ENCODE measurements around the gene SLC27A6.
A peak's percentile ranks its signal among the peaks of the same experiment; 100 is the strongest.

SLC27A6 gene

GRCh38 chr5:129014185-129014584 lies 48.9 kb downstream of the SLC27A6 start:
- H3K36me3 Mint-ChIP-seq (ENCODE audit: low read depth), result no peaks in the 10 kb centered on the region
- H3K4me3 Mint-ChIP-seq, result no peak overlapping the region
- no peaks in the 10 kb centered on the region for H3K9me3 Mint-ChIP-seq
- no peaks in the 10 kb centered on the region for H3K4me1 Mint-ChIP-seq
- H3K27ac Mint-ChIP-seq, result no peak overlapping the region
- peaks cover 3% of the 10 kb centered on the region for H3K27me3 Mint-ChIP-seq (ENCODE audit: low read depth, poor library complexity)
- no peak for DNase-seq
- TF ChIP-seq, protein P1, sequence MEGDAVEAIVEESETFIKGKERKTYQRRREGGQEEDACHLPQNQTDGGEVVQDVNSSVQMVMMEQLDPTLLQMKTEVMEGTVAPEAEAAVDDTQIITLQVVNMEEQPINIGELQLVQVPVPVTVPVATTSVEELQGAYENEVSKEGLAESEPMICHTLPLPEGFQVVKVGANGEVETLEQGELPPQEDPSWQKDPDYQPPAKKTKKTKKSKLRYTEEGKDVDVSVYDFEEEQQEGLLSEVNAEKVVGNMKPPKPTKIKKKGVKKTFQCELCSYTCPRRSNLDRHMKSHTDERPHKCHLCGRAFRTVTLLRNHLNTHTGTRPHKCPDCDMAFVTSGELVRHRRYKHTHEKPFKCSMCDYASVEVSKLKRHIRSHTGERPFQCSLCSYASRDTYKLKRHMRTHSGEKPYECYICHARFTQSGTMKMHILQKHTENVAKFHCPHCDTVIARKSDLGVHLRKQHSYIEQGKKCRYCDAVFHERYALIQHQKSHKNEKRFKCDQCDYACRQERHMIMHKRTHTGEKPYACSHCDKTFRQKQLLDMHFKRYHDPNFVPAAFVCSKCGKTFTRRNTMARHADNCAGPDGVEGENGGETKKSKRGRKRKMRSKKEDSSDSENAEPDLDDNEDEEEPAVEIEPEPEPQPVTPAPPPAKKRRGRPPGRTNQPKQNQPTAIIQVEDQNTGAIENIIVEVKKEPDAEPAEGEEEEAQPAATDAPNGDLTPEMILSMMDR (IDR thresholded peaks at IDR 0.05), result no peak

- H3K9me3 Mint-ChIP-seq, result no peaks in the 10 kb centered on the region
- DNase-seq, result no peak
- H3K27ac Mint-ChIP-seq, result no peak overlapping the region
- H3K36me3 Mint-ChIP-seq (ENCODE audit: low read depth), result no peaks in the 10 kb centered on the region
- no peaks in the 10 kb centered on the region for H3K4me1 Mint-ChIP-seq
- TF ChIP-seq, protein P1 (IDR thresholded peaks at IDR 0.05), result no peak
- no peaks in the 10 kb centered on the region for H3K27me3 Mint-ChIP-seq (ENCODE audit: low read depth, poor library complexity)
- H3K4me3 Mint-ChIP-seq, result no peak overlapping the region
These were observed 53.5 kb downstream of the SLC27A6 start for GRCh38 chr5:129018837-129019236.

- TF ChIP-seq, protein P1 (IDR thresholded peaks at IDR 0.05), result no peak
- Mint-ChIP-seq H3K27ac (peak overlapping the region; percentile 66), H3K27me3 (ENCODE audit: low read depth, poor library complexity) (no peaks in the 10 kb centered on the region), H3K36me3 (ENCODE audit: low read depth) (no peaks in the 10 kb centered on the region), H3K9me3 (no peaks in the 10 kb centered on the region), H3K4me1 (no peaks in the 10 kb centered on the region), H3K4me3 (no peak overlapping the region)
- no peak for DNase-seq
These were observed 54.2 kb downstream of the SLC27A6 start for GRCh38 chr5:129019401-129019908.

- H3K27ac Mint-ChIP-seq, result peak overlapping the region; percentile 75
- H3K4me3 Mint-ChIP-seq, result no peak overlapping the region
- no peaks in the 10 kb centered on the region for H3K36me3 Mint-ChIP-seq (ENCODE audit: low read depth)
- H3K4me1 Mint-ChIP-seq, result no peaks in the 10 kb centered on the region
- TF ChIP-seq, protein P1 (IDR thresholded peaks at IDR 0.05), result no peak
- no peaks in the 10 kb centered on the region for H3K9me3 Mint-ChIP-seq
- no peak for DNase-seq
- H3K27me3 Mint-ChIP-seq (ENCODE audit: low read depth, poor library complexity), result no peaks in the 10 kb centered on the region
These were observed 55.4 kb downstream of the SLC27A6 start for GRCh38 chr5:129020683-129021082.

GRCh38 chr5:129021744-129022143 lies 56.5 kb downstream of the SLC27A6 start:
- Mint-ChIP-seq H3K36me3 (ENCODE audit: low read depth) (no peaks in the 10 kb centered on the region), H3K27me3 (ENCODE audit: low read depth, poor library complexity) (no peaks in the 10 kb centered on the region), H3K4me3 (no peak overlapping the region), H3K4me1 (no peaks in the 10 kb centered on the region), H3K27ac (no peak overlapping the region), H3K9me3 (no peaks in the 10 kb centered on the region)
- TF ChIP-seq, protein P1 (IDR thresholded peaks at IDR 0.05), result no peak
- DNase-seq, result no peak

DNA sequence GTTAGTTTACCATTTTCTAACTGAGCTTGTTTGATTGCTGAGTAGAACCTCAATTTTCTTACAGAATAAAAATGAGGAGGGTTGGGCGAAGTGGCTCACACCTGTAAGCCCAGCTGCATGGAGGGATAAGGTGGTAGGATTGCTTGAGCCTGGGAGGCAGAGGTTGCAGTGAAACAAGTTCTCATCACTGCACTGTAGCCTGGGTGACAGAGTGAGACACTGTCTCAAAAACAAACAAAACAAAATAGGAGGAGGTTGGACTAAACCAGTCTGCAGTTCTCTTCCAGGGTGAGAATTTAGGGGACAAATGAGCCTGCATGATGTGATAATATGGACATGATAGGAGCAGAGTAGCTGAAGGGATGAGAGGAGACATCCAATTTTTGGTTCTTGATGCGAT lies 57.3 kb downstream of the SLC27A6 start:
- H3K27me3 Mint-ChIP-seq (ENCODE audit: low read depth, poor library complexity), result no peaks in the 10 kb centered on the region
- H3K9me3 Mint-ChIP-seq, result no peaks in the 10 kb centered on the region
- H3K36me3 Mint-ChIP-seq (ENCODE audit: low read depth), result no peaks in the 10 kb centered on the region
- no peak overlapping the region for H3K27ac Mint-ChIP-seq
- H3K4me3 Mint-ChIP-seq, result no peak overlapping the region
- no peak for DNase-seq
- H3K4me1 Mint-ChIP-seq, result no peaks in the 10 kb centered on the region
- TF ChIP-seq, protein P1 (IDR thresholded peaks at IDR 0.05), result no peak

Data from nephron progenitor cell (in vitro differentiated cells).